ENCODE measurements around the gene C14orf119. TPM values are rescaled to one million over a fixed set of nuclear protein-coding genes. Genes with fewer than 3 reads are reported as not detected.

The C14orf119 gene
- total RNA-seq, 1 experiment from 2014 or later, result 81.3 TPM

- TF ChIP-seq MLX (CRISPR knock-in tag; IDR thresholded peaks at IDR 0.05), result no peak
- no peak for TF ChIP-seq TCF7 (CRISPR knock-in tag; IDR thresholded peaks at IDR 0.05; ENCODE audit: low read depth)
- no peak for TF ChIP-seq NR2C2 (CRISPR knock-in tag; IDR thresholded peaks at IDR 0.05)
- no peak for TF ChIP-seq SMAD3 (CRISPR knock-in tag; IDR thresholded peaks at IDR 0.05; ENCODE audit: borderline replicate concordance)
- TF ChIP-seq AFF4 (CRISPR knock-in tag; IDR thresholded peaks at IDR 0.05; ENCODE audit: borderline replicate concordance), result no peak
- no peak for TF ChIP-seq ZNF138 (CRISPR knock-in tag; conservative IDR thresholded peaks at IDR 0.05)
- no peak for TF ChIP-seq TEAD1 (CRISPR knock-in tag; IDR thresholded peaks at IDR 0.05)
- no peak for TF ChIP-seq NR1H2 (CRISPR knock-in tag; IDR thresholded peaks at IDR 0.05)
- TF ChIP-seq IRF1 (CRISPR knock-in tag; IDR thresholded peaks at IDR 0.05), result no peak
- no peak for TF ChIP-seq CBFB (CRISPR knock-in tag; IDR thresholded peaks at IDR 0.05; ENCODE audit: low read depth)
Measured at GRCh38 chr14:23089498-23090253, 5.6 kb upstream of the C14orf119 start (continued).

GRCh38 chr14:23090254-23090636, 5.1 kb upstream of the C14orf119 start:
- no peak for DNase-seq (ENCODE audit: low spot score)
- Mint-ChIP-seq H3K36me3 (peaks cover 70% of the 10 kb centered on the region), H3K27me3 (ENCODE audit: low read depth) (no peaks in the 10 kb centered on the region), H3K9me3 (no peaks in the 10 kb centered on the region), H3K27ac (no peak overlapping the region), H3K4me3 (no peak overlapping the region), H3K4me1 (peaks cover 9% of the 10 kb centered on the region)
- ATAC-seq, result no peak
- POLR2A ChIA-PET, result no interaction called here
- CTCF ChIA-PET, result interaction anchor here (1.2 to 1.8 kb wide), 2 partner anchors 13 to 22 kb away, joined by 5 to 8 read pairs; no protein-coding TSS in a partner anchor
- TF ChIP-seq OVOL2 (CRISPR knock-in tag; IDR thresholded peaks at IDR 0.05; ENCODE audit: borderline replicate concordance), result no peak
- TF ChIP-seq SMAD4 (CRISPR knock-in tag; IDR thresholded peaks at IDR 0.05), result no peak
- TF ChIP-seq TCF7 (CRISPR knock-in tag; IDR thresholded peaks at IDR 0.05; ENCODE audit: low read depth), result no peak
- no peak for TF ChIP-seq USF1 (CRISPR knock-in tag; IDR thresholded peaks at IDR 0.05)
- no peak for TF ChIP-seq ETV6 (CRISPR knock-in tag; IDR thresholded peaks at IDR 0.05)
- TF ChIP-seq AR (CRISPR knock-in tag; IDR thresholded peaks at IDR 0.05), result no peak
- no peak for TF ChIP-seq HMGA2 (CRISPR knock-in tag; IDR thresholded peaks at IDR 0.05)
- no peak for TF ChIP-seq ZNF425 (CRISPR knock-in tag; conservative IDR thresholded peaks at IDR 0.05)
- no peak for TF ChIP-seq MYBL2 (CRISPR knock-in tag; IDR thresholded peaks at IDR 0.05)
- TF ChIP-seq TP53 (CRISPR knock-in tag; IDR thresholded peaks at IDR 0.05), result no peak
- no peak for TF ChIP-seq MLX (CRISPR knock-in tag; IDR thresholded peaks at IDR 0.05)
- no peak for TF ChIP-seq CTCF (IDR thresholded peaks at IDR 0.05)
- TF ChIP-seq SP1 (CRISPR knock-in tag; conservative IDR thresholded peaks at IDR 0.05), result no peak
- no peak for TF ChIP-seq ATF3 (CRISPR knock-in tag; conservative IDR thresholded peaks at IDR 0.05)

All from WTC11 (cell line).